Hepatocyte (in vitro differentiated cells): Measurements from ENCODE around the gene ACKR4.

ENCODE experiments used
- CTCF ChIP-seq: fragments of 200-600 bp; sonication (generic); IDR thresholded peaks from 2 replicates; pipeline ENCODE4 v1.5.1; 2016; ENCODE audit warnings: antibody characterized with exemption, mild to moderate bottlenecking; ENCODE audit not compliant: poor library complexity
- EZH2 ChIP-seq: fragments of 200-600 bp; sonication (generic); IDR thresholded peaks from 2 replicates; pipeline ENCODE4 v1.6.1; 2016; ENCODE audit warnings: antibody characterized with exemption, mild to moderate bottlenecking, borderline replicate concordance

- TF ChIP-seq CTCF (no peak), EZH2 (no peak)
Observed at GRCh38 chr3:132597660-132598059, 590 bp downstream of the ACKR4 start.
